Bone marrow (tissue), 2 donors: ENCODE data around the gene P2RX1.

ENCODE experiments used
- DNase-seq, 2 donors: peaks; one replicate each; lab custom pipeline; 2025; lab: John Stamatoyannopoulos, UW

P2RX1 gene

DNA sequence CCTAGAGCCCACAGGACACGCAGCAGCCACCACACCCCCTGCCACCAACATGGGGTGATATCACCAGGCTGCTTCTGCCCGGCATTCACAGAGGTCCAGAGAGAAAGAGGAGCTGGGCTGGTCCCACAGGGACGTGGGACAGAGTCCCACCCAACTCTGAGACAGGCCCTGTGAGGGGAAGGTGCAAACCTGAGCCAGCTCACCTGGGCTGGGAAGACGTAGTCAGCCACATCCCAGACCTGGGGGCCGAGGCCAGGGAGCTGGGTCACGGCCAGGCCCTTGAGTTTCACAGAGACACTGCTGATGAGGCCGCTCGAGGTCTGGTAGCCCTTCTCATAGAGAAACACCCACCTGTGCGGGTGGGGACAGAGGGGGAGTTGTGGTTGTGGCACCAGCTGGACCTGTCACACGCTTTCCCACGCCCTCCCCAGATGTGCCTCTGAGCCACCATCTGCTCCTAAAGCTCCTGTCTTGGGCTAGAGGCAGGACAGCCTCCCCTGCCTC is 11.2 kb downstream of the P2RX1 start:
- no peak for DNase-seq

DNA sequence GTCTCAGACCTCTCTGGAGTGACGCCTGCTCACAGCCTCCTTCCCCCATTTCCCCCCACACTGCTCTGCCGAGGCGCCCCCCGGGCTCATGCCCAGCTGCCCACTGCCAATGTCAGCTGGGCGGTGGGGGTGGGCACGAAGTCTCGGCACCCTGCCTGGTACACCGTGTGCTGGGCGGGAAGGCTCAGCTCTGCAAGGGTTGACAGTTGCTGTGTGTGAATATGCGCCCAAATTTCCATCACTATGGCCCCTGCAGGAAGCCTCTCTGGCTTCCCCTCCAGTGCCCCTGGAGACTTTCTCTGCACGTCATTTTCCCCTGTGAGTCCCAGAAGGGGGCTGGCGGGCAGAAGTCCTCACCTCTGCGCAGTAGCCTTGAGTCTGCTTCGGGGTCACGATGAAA is 11.8 kb downstream of the P2RX1 start:
- no peak for DNase-seq

DNA sequence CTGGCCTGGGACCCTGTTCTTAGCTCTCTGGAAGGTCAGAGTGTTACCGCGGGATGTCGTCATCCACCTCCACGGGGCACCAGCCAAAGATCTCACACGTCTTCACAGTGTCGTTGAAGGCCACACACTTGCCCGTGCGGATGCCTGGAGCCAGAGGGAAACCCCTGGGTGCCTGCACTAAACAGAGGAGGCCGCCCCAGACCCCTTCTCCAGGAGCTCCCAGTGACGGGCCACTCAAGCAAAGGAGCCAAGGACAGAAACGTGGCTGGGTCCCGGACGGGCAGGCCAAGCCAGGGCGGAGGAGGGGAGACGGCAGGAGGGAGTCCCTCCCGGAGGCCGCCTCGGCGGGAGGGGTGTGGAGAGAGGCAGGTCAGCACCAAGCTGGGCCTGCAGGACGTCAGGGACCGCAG is 12.4 kb downstream of the P2RX1 start:
- DNase-seq, result no peak

DNA sequence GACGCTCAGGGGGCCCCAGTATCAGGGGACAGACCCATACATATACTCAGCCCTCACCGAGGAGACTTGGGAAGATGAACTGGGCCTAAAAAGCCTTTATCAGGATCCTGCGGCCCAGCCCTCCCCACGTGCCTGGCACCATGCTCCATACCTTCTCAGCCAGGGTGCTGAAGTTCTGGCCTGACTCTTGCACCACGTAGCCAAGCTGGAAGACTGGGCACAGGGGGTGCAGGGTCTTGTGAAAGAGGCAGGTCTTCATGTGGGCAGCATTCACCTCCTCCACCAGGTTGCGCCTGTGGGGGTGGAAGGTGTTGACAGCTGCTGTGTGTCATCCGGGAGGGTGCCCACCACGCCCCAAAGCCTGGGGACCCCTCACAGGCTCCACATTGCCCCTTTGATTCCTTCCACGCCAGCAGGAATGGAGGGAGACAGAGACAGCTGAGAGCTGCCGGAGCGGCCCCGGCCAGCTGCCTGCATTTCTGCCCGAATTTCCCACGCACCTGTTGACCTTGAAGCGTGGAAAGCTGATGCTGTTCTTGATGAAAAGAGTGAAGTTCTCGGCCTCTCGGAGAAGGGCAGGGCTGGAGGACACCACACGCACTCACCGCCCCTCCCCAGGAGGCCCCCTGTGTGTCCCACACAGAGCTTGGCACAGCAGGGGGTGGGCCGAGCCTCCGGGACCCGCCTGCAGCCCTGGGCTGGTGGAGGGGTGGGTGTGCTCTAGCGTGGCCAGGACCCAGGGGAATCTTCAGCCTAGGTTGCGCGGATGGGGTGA is 13.0 kb downstream of the P2RX1 start:
- DNase-seq, result no peak

DNA sequence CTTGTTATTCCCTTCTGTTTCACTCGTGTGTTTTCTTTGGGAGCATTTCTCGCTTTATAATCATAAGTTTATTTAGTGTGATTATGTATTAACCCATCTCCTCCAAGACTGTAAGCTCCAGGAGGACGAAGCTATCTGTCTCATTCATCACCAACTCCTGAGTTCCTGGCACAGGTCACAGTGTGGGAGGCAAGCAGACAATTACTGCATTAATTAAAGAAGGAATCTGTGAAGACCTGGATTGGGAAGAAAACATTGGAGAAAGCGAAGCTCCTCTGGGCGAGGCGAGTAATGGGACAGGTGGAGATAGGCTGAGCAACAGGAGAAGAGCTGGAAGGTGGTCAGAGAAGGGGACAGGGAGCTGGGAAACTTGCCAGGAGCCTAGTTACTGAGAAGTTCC is 15.6 kb downstream of the P2RX1 start:
- DNase-seq, result no peak

DNA sequence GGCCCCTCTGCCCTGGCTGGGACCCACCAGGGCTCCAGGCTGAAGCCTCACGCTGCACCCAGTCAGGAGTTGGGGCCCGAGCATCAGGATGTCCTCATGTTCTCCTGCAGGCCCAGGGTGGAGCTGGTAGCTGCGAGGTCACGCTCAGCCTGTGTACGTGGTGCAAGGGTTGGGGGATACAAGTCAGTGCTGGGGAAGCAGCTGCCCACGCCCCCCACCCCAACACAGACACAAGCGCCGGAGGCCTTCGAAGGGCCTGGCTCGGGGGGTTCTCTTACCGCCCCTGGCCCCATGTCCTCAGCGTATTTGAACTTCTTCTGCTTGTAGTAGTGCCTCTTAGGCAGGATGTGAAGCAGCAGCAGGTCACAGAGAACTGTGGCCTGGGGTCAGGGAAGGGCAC is 18.5 kb downstream of the P2RX1 start:
- DNase-seq, result no peak

DNA sequence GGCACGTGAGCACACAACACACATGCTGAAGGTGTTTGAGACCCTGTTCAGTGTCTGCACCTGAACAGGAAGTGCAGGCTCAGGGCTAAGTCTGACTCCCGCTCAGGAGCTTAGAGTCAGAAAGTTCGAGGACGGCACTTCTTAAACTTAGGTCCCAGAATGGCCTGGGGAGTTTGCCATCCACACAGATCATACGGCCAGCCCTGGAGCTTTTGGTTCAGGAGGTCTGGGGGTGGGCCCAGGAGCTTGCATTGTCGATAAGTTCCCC is 19.4 kb downstream of the P2RX1 start:
- no peak for DNase-seq

DNA sequence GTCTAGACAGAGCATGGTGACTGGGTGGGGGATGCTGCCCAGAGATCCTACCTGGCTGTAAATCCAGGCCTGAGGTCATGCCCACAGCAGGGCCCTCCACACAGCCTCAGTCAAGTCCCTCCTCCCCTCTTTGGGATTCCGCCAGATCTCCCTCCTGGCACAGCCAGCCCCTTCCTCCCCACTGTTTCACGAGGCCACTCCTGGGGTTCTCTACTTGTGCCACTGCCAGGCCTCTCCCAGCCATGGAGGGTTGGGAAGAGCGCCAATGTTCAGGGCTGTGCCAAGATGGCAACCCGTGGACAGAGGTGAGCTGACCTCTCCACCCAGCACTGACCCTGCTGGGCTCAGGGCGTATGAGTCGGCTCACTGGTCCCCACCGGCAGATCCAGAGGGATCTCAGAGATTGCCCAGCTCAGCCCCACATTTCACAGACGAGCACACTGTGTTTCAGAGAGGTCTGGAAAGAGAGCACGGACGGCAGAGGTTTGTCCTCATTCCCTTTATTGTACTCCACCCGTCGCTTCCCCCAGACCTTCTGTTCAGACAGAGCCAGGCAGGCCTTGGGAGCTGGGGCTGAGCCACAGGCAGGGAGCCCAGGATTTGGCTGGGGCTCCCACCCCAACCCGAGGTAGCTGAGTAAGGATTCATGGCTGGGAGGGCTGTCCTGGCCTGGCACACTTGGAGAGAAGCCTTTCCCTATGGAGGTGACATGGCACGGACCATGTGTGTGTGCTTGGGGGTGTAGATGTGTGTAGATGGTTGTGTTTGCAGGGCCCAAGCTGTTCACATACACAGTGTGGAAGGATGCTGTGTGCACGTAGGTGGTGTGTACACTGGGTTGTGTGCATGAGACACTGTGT is 19.9 kb downstream of the P2RX1 start:
- DNase-seq, result no peak

DNA sequence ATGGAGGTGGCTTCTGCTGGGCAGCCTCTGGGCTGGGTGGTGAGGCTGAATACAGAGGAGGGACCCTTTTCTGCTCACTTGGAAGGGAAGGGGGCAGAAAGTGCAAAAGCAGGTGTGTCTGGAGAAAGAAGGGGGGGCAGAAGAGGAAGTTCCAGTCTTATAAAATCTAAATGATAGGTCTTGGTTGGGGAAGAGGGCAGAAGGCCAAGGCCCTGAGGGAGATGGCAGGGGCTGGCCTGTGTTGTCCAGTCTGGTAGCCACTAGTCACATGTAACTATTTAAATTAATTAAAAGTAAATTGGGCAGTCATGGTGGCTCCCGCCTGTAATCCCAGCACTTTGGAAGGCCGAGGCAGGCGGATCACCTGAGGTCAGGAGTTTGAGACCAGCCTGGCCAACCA is 20.9 kb downstream of the P2RX1 start:
- DNase-seq, result no peak

DNA sequence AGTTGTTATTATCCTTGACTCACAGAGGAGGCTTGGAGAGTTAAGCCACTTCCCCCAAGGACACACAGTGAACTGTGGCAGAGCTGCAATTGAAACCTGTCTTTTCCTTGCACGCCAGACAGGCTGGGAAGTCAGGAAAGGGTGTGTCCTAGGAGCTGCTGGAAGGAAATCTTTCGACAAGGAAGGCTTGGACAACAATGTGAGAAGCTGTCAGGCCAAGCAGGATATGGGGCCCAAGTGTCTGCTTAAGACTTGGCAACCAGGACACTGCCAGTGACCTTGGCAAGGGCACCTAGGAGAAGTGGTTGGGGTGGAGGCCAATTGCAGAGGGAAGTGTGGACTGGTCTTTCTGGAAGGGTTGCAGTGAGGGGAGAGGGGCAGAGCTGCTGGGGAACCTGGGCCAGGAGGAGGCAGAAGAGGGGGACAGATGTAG is 21.3 kb downstream of the P2RX1 start:
- peak in 1 of 2 donors; percentile 32 for DNase-seq

DNA sequence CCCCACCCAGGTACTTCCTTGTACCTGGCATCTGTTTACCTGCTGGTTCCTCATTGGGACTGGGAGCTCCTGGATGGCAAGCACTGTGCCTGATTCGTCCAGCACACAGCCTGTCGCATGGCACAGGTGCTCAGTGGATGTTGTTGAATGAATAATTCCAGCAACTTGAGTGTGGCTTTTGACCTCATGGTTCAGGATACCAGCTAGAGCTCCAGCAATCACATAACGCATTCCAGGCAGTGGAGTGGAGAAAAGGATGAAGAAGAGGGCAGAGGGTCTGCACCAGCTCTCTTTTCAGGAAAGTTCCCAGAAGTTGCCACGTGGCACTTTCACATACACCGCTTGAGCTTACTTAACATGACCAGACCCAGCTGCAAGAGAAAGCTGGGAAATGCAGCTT is 22.1 kb downstream of the P2RX1 start:
- DNase-seq, result no peak

DNA sequence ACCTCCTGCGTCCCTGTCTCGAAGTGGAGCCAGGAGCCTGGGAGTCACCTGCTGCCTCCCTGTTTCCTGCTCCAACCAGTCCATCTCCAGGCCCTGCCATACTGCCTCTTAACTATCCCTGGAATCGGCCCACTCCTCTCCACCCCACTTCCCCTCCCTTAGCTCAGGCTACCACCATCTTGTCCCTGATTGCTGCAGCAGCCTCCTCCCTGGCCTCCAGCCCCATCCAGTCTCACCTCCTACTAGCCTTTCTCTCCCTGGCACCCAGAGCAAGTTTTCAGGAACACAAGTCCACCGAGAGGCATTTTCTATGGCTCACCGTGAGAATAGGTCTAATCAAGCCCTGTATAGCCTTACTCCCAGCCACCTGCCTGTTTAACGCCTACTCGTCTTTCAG is 22.5 kb downstream of the P2RX1 start:
- DNase-seq, result no peak

DNA sequence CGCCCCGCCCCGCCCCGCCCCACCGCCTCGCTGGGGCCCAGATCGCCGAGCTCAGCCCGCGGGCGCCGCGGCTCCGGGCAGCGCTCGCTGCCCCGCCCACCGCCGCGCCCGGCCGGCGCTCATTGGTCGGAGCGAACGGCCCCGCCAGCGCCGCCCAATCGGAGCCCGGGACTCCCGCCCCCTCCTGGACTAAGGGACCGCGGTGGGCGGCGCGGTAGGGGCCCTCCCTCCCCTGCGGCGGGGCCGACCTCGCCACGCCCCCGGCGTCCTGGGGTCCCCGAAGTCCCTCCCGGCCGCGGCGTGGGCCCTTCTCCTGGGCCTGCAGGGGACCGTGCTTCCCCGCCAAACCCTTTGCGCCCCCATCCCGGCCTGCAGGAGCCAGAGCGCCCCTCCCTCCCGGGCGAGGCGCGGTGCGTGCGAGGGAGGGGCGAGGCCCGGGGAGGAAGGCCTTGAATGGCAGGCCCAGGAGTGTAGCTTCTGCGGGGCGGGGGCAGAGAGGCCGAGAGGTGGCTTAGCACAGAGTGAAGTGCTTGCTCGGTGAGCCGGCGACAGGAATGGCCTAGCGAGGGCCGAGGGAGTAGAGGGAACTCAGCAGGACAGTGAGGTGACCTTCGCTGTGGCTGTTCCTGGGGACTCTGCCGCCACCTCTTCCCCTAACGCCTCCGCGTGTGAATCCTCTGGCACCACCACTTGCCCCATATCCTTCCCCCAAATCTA is 23.1 kb downstream of the P2RX1 start, which contains the start of gene CAMKK1:
CAMKK1 (minus strand) TSS at position 51 of the 717 bp plus-strand sequence. CDS start 7,366 bp downstream, outside the sequence.
- peak; percentile 56 to 82 for DNase-seq

DNA sequence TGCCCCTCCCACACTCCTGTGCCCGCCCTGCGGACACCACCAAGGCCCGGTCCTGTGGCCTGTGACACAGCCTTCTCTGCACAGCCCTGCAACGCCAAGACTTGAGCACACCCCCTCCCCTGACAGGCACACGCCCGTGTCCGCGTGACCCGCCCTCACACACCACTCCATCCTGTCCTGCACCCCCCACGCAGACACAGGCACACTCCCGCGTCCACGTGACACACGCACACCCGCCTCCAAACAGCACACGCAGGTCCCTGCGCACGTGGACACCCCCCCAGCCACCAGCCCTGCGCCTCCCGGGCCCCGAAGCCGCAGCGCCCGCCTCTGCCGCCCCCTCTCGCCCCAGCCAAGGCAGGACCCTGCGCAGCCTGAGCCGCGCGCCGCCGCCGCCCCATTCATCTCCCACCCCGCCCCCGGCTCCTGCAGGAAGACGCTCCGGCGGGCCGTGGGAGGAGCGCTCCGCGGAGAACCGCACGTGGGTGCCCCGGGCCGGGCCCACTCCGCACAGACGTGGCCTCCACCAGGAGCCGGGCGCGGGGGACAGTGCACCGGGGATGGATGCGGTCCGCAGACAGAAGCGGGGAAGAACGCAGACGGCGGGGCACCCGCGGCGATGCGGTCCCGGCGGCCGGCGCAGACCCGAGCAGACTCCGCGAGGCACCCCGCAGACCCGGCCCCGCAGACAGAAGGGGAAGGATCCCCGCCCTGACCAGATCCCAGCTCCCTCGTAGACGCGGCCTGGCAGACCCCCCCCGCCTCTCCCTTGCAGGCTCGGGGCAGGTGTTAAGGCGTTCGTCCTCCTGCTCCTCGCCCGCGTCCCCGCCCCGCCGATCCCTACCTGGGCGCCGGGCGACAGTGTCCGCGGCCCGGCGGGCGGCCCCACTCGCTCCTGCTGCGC is 23.9 kb downstream of the P2RX1 start:
- peak; percentile 55 to 62 for DNase-seq

DNA sequence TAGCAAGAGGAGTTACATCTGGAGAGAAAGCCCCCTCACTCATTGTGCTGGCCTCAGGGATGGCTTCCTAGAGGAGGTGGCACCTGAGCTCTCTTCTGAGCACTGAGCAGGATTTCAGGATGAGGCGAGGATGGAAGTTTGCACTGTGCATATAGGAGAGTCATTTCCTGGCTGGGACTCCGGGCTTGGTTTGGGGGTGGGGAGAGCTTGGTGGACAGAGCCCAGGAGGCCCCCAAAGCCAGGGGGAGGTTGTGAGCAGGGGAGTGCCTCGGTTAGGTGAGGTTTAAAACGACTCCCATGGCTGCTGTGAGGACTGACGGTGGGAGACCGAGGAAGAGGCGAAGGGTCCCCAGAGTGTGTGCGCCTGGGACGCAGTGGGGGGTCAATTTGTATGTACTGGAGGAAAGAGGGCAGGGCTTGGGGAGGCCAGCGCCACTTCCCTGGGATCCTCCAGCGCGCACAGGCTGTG is 24.6 kb downstream of the P2RX1 start:
- DNase-seq, result no peak

DNA sequence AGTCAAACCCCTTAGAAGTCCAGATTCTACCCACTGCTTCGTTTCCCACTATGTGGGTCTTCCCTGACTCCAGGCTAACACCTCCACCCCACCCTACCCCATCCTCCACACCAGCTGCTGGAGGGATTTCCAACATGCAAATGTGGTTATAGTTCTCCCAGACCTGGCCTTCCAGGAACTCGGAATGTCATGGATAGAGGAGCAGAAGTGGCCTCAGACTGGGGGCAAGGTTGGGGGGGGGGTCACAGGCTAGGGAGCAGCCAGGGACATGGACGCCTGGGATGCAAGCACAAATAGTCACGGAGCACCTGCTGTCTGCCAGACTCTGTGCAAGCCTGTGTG is 25.4 kb downstream of the P2RX1 start:
- no peak for DNase-seq

DNA sequence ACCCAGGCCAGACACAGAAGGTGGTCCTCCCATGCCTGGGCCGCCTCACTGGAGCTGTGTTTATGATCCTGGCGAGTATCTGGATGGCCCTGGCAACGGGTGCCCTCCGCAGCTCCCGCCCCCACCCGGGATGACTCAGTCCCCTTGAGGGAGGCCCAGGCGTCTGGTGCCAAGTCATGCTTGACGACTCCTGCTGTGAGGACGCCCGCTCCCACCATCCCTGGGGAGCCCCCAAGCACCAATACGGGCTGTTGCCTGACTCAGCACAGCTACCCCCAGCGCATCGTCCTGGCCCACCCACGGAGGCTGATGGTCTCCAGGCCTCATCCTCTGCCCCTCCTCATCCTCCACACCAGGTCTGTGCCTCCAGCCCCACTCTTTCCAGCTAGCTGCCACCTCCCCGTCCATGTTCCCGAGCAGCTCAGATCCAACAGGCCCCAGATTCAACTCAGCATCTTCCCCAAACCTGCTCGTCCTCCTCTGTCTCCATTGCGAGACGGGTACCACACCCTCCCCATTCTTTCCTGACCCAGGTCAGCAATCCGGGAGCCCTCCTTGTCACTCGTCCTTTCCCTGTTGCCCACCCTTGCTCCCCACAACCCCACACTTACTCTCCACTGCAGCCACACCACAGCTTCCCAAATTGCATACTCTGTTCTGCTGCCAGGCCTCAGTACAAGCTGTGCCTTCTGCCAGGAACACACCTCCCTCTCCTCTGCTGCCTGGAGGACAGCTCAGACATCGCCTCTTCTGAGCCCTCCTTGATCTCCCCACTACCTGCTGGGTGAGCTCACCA is 26.0 kb downstream of the P2RX1 start:
- peak in 1 of 2 donors; percentile 27 for DNase-seq

DNA sequence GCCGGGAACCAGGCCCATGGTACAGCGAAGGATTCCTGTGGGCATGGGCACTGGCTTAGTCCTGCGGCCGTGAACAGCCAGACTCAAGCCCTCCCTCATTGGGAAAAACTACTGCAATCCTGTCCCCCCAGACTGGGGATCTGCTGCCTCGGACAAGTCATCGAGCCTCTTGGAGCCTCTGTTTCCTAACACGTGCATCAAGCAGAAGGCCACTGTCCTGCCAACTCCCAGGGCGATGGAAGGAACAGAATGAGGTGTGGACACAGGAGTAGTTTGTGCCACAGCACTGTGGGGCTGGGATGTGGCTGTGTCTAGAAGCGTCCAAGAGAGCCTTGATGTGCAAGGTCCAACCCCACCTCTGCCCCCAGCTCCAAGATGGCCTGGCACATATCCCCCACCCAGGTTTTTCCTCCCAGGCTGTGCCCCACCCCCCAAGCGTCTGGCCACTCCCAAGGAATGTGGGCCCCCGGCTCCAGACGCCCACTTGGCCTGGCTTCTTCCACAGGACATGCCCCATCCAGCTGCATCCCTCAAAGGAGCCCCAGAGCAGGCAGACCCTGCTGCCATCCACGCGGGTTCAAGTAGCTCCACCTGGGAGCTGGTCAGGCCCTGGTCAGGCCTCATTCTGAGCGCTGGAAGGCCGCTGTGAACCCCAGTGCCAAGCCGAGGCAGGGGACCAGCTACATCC is 26.8 kb downstream of the P2RX1 start:
- no peak for DNase-seq

DNA sequence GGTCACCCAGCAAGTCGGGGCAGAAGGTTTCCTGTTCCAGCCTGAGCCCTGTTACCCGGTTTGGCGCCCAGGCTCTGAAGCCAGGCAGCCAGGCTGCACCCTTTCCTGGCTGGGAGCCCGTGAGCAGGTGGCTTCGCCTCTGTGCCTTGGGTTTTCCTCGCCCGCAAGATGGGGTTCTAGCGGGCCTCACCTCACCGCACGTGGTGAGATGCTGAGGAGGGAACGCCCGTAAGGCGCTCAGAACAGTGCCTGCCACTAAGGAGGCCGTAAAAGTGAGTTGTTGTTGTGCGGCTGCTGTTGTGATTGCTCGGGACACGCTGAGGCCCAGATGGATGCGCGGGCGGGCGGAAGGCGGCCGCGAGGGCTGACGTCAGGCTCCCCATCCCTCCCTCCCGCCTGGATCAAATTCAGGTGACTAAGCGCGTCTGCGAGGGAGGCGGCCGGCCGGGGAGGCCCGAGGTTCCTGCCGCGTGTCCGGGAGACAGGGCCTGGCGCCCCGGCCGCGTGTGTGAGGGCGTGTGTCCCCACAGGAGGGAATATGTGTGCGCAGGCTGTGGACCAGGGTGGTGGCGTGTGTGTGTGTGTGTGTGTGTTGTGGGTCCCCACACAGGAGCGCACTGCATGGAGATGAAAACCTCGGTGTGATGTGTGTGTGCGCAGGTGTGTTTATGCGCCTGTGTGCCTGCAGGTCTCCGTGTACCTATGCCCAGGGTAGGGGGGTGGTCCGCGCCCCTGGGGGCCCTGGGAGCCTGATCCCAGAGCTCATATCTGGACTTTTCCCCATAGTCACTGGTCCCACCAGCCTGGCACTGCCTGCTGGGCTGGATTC is 27.7 kb downstream of the P2RX1 start:
- DNase-seq, result no peak
